Fibroblast of lung (primary cell): ENCODE data around the gene NCEH1. TPM values are rescaled to one million over a fixed set of nuclear protein-coding genes. Genes with fewer than 3 reads are reported as not detected.

ENCODE experiments used
- DNase-seq, 2 donors: peaks; one replicate each; pipeline versions ENCODE4 v3.0.0 to v3.0.0-alpha.2; 2010; ENCODE audit warnings: low read depth in 2 of 2
- H2AFZ ChIP-seq: 2 replicates; pipeline ENCODE4 v1.5.1; 2012; ENCODE audit warnings: low read length, control low read depth, inconsistent platforms
- H3K27ac ChIP-seq: 2 replicates; pipeline ENCODE4 v1.5.1; 2011; ENCODE audit warnings: low read length, control low read depth; ENCODE audit not compliant: insufficient read depth
- H3K27me3 ChIP-seq: 2 replicates; pipeline ENCODE4 v1.5.1; 2011; ENCODE audit warnings: mild to moderate bottlenecking, low read length; ENCODE audit not compliant: control insufficient read depth, insufficient read depth
- H3K36me3 ChIP-seq: 2 replicates; pipeline ENCODE4 v1.5.1; 2011; ENCODE audit warnings: low read length; ENCODE audit not compliant: control insufficient read depth, insufficient read depth
- H3K4me1 ChIP-seq: 2 replicates; pipeline ENCODE4 v1.5.1; 2011; ENCODE audit warnings: low read length; ENCODE audit not compliant: control insufficient read depth, insufficient read depth; ENCODE audit errors: extremely low read depth
- H3K4me2 ChIP-seq: 2 replicates; pipeline ENCODE4 v1.5.1; 2011; ENCODE audit warnings: low read length, control low read depth; ENCODE audit not compliant: insufficient read depth; ENCODE audit errors: extremely low read depth
- H3K4me3 ChIP-seq, 4 experiments: fragments of 200-600 bp in 1 of 4; sonication (generic) in 1 of 4; replicated peaks in 1 of 4; 2 replicates each; pipeline ENCODE4 v1.5.1; 2011 to 2016; ENCODE audit warnings: low read length in 4 of 4, low read depth in 3 of 4, mild to moderate bottlenecking in 3 of 4, control low read depth in 2 of 4, inconsistent platforms in 1 of 4, mixed read lengths in 1 of 4; ENCODE audit not compliant: insufficient read depth in 1 of 4; ENCODE audit errors: control extremely low read depth in 1 of 4
- H3K79me2 ChIP-seq: 2 replicates; pipeline ENCODE4 v1.5.1; 2012; ENCODE audit warnings: mild to moderate bottlenecking, low read length, inconsistent platforms; ENCODE audit not compliant: control insufficient read depth, insufficient read depth
- H3K9ac ChIP-seq: 2 replicates; pipeline ENCODE4 v1.5.1; 2011; ENCODE audit warnings: mild to moderate bottlenecking, low read length, control low read depth; ENCODE audit not compliant: insufficient read depth
- H3K9me3 ChIP-seq: 2 replicates; pipeline ENCODE4 v1.5.1; 2012; ENCODE audit warnings: low read depth, low read length; ENCODE audit not compliant: control insufficient read depth, insufficient read depth
- H4K20me1 ChIP-seq: 2 replicates; pipeline ENCODE4 v1.5.1; 2011; ENCODE audit warnings: low read length; ENCODE audit not compliant: control insufficient read depth, insufficient read depth; ENCODE audit errors: extremely low read depth
- CTCF ChIP-seq, 2 donors: IDR thresholded peaks in 1 of 2; conservative IDR thresholded peaks in 1 of 2; 1 replicate in 1 of 2; 2 replicates in 1 of 2; pipeline ENCODE4 v1.5.1; 2011 to 2012; ENCODE audit warnings: low read length in 2 of 2, control low read depth in 1 of 2, inconsistent platforms in 1 of 2, low read depth in 1 of 2, mild to moderate bottlenecking in 1 of 2
- EZH2 ChIP-seq: IDR thresholded peaks from 2 replicates; pipeline ENCODE4 v1.5.1; 2012; ENCODE audit warnings: low read length, control low read depth, mild to moderate bottlenecking; ENCODE audit errors: missing control alignments
- polyA plus RNA-seq, 2 donors: library from polyadenylated mRNA; depleted of rRNA in 1 of 2; stranded (reverse) in 1 of 2; unstranded in 1 of 2; fragments of >200 nt; gene quantifications; 2 replicates each; pipeline ENCODE4 v1.2.1, GENCODE V29; 2011 to 2012; ENCODE audit warnings: missing spikeins in 1 of 2
- total RNA-seq: library from RNA; depleted of rRNA; stranded (reverse); fragments of >200 nt; gene quantifications from 2 replicates; pipeline ENCODE4 v1.2.1, GENCODE V29; 2014

NCEH1 gene
- total and polyA plus RNA-seq, 2 donors (not counting 1 experiment from before 2014, with no cell fraction given), result 9.9 to 11.4 TPM

GRCh38 chr3:172592898-172593669 lies 117.8 kb downstream of the NCEH1 start:
- Histone ChIP-seq H3K36me3 (no peaks in the 10 kb centered on the region), H3K9me3 (no peaks in the 10 kb centered on the region), H3K27me3 (no peaks in the 10 kb centered on the region), H3K27ac (no peak overlapping the region), H3K79me2 (no peaks in the 10 kb centered on the region), H3K9ac (no peak overlapping the region), H3K4me1 (no peaks in the 10 kb centered on the region), H3K4me3 (no peak overlapping the region), H2AFZ (no peak overlapping the region), H3K4me2 (no peak overlapping the region), H4K20me1 (no peaks in the 10 kb centered on the region)
- no peak for DNase-seq
- TF ChIP-seq EZH2, result no peak
- no peak for TF ChIP-seq CTCF (conservative IDR thresholded peaks at IDR 0.05 in 1 of 2, IDR thresholded peaks at IDR 0.05 in 1 of 2; ENCODE audit: low read depth in 1 of 2, low read length in 2 of 2)

GRCh38 chr3:172591876-172592771 lies 118.7 kb downstream of the NCEH1 start:
- Histone ChIP-seq H3K9me3 (no peaks in the 10 kb centered on the region), H3K9ac (no peak overlapping the region), H3K27me3 (no peaks in the 10 kb centered on the region), H3K4me3 (no peak overlapping the region), H3K4me2 (no peak overlapping the region), H3K27ac (no peak overlapping the region), H4K20me1 (no peaks in the 10 kb centered on the region), H2AFZ (no peak overlapping the region), H3K4me1 (no peaks in the 10 kb centered on the region), H3K36me3 (no peaks in the 10 kb centered on the region), H3K79me2 (no peaks in the 10 kb centered on the region)
- peak in 1 of 2 donors; percentile 44 for DNase-seq
- no peak for TF ChIP-seq EZH2
- TF ChIP-seq CTCF (conservative IDR thresholded peaks at IDR 0.05 in 1 of 2, IDR thresholded peaks at IDR 0.05 in 1 of 2; ENCODE audit: low read depth in 1 of 2, low read length in 2 of 2), result no peak

- no peaks in the 10 kb centered on the region for H3K9me3 ChIP-seq
- no peak overlapping the region for H3K4me2 ChIP-seq
- TF ChIP-seq EZH2 (no peak), CTCF (conservative IDR thresholded peaks at IDR 0.05 in 1 of 2, IDR thresholded peaks at IDR 0.05 in 1 of 2; ENCODE audit: low read depth in 1 of 2, low read length in 2 of 2) (no peak)
- H3K27ac ChIP-seq, result no peak overlapping the region
- no peak overlapping the region for H2AFZ ChIP-seq
- no peaks in the 10 kb centered on the region for H3K36me3 ChIP-seq
- H3K4me1 ChIP-seq, result no peaks in the 10 kb centered on the region
- DNase-seq, result no peak
- H3K9ac ChIP-seq, result no peak overlapping the region
- no peaks in the 10 kb centered on the region for H3K27me3 ChIP-seq
- no peak overlapping the region for H3K4me3 ChIP-seq
- no peaks in the 10 kb centered on the region for H3K79me2 ChIP-seq
- H4K20me1 ChIP-seq, result no peaks in the 10 kb centered on the region
These were observed 119.7 kb downstream of the NCEH1 start for GRCh38 chr3:172591125-172591605.
